GM21381 (cell line): ENCODE measurements around the gene SUN1.
"Not testable (repeated sequence)": the region's sequence is repeated elsewhere in the genome, so short reads cannot be mapped to it uniquely, and the experiment has no call there.

Experiments
- ATAC-seq: cut with Tn5 transposase; IDR thresholded peaks from one replicate; pipeline ENCODE4 v1.9.1; 2021; ENCODE audit warnings: mild to moderate bottlenecking, moderate library complexity; ENCODE audit not compliant: unreplicated experiment

The SUN1 gene

DNA sequence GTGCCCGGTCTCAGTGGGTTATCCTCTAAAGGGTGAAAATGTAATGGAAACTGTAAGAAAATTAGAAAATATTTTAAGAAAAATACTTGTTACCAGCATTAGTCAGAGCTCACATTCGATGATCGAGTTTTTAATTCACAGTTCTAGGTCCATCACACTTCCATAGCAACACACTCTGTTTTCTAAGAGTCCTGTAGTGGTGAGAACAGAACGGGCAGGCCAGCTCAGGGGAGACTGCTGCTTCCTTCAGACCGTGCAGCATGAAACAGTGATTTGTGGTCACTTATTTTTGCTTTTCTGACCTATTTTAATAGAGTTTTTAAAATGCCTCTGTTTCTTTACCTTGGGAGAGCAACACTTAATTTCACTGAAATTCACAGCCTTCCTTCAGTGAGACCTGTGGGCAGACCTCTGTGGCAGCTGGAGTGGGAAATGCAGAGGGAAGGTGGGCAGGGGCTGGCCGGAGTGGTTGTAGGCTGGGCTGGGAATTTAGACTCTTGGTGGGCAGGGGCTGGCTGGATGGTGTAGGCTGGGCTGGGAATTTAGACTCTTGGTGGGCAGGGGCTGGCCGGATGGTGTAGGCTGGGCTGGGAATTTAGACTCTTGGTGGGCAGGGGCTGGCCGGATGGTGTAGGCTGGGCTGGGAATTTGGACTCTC, 1.5 kb downstream of the SUN1 start:
- ATAC-seq, result no peak

DNA sequence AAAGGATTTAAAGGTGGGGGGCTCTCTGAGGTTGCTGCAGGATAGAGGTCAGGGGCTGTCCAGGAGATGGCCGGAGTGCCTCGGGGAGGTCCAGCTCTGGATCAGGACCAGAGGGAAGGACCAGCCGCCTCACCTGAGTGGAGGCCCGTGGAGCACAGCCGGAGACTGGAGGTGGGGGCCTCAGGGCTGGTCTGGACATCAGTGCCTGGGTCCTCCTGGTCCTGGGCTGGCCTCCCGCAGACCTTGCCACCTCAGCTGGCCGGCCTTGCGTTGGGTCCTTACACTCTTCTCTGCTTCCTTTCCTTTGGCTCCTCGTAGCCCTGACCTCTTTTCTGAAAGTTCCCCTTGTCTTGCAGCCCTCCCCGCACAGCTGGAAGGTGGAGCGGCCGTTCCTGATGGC, 2.0 kb downstream of the SUN1 start:
- ATAC-seq, result no peak

DNA sequence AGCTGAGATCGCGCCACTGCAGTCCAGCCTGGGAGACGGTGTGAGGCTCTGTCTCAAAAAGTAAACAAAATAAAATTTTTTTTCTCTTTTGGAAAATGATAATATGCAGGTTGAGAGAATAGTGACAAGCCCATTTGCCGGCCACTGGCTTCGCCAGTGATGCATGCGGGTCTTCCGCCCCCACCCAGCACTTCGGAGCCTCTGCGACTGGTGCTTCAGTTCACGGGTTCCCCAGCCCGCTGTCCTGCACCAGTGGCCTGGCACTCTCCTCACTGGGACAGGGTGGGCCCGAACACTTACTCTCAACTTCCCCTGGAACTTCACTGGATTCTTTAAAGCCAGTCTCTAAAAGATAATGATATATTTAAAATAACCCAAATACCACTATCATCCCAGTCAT, 2.7 kb downstream of the SUN1 start:
- ATAC-seq, result no peak

DNA sequence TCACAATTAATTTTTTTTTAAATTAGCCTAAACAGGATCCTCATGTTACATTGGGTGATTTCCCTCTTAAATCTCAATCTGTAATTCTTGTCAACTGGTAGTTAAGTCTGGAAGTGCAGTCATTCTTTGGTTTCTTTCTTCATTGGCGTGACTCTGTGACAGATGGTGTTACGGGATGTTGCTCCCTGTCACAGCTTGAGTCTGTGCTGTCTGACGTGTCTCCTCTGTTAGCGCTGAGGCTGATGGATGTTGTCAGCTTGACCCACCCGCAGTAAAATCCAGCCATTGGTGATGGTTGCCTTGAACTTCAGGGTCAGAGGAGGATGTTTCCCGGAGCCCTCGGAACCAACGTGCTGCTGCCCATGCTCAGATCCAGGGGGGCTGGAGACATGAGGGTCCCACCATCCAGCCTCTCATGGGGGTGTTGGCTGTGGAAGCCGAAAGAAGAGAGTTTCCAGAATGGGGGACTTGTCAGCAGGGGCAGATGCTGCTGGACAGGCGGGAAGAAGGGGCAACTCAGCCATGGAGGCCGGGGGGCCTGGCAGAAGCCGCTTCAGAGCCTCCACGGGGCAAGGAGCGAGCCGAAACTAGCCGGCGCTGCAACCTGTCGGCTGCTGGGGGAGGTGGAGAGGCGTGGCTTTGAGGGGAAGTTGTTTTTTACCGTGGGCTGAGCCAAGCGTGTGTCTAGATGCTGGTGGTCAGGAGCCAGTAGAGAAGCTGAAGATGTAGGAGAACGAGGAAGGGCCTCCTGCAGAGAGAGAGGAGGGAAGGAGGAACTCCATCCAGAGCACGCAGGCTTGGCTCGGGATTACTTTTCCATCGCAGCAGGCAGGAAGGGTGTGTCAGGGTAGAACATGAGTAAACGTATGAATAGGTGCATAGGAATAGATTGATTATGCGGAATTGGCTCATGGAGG, 3.5 kb downstream of the SUN1 start:
- ATAC-seq, result no peak

DNA sequence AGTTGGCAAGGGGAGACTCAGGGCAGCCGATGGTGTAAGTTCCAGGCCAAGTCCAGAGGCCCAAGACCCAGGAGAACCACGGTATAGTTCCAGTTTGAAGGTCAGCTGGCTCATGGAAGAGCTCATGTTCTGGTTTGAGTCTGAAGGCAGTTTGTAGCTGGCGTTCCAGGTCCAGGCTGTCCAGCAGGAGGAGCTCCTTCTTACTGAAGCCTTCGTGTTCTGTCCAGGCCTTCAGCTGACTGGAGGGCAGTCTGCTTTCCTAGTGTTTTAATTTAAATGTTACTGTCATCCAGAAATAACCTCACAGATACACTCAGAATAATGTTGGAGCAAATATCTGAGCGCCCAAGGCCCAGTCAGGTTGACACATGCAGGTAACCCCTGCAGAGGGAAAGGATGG, 4.2 kb downstream of the SUN1 start:
- no peak for ATAC-seq

DNA sequence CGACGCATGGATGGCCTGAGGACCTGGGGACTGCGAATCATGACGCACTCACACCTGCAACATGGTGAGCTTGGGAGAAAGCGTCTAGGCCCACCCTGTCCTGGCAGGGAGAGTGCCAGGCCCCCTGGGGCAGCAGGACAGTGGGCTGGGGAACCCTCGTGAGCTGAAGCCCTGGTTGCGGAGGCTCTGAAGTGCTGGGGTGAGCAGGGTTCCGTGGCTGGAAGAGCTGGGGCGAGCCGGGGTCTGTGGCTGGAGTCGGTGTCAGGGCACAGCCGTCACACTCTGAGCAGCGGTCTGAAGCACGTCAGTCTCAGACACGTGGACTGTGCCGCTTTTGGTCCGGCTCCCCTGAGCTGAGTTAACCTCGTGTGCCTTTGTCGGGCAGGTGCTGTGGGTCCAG, 4.7 kb downstream of the SUN1 start:
- ATAC-seq, result no peak

DNA sequence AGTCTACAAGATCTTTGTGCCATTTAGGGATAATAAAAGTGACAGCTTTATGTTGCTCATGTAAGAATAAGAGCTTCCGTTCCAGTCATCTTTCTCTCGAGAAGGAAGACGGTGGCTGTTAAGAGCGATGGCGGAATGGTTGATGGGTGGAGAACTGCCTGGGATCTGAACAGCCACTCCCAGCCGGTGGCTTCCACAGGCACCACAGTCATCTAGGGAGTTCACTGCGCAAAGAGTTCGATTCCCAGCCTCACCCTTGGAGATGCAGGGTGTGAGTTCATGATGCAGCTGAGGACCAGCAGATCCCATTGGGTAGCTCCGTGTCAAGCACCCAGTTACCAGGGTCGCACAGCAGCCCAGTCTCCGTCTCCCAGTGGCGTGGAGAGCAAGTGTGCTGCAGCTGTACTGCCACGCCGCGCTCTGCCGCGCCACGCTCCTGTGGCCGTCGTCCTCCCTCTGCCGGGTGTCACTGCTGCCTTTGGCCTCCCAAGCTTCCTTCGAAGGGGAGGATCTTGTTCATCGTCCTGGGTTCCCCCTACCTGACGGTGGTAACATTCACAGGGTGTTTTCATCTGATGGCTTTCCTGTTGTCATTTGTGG, 7.8 kb downstream of the SUN1 start:
- no peak for ATAC-seq

DNA sequence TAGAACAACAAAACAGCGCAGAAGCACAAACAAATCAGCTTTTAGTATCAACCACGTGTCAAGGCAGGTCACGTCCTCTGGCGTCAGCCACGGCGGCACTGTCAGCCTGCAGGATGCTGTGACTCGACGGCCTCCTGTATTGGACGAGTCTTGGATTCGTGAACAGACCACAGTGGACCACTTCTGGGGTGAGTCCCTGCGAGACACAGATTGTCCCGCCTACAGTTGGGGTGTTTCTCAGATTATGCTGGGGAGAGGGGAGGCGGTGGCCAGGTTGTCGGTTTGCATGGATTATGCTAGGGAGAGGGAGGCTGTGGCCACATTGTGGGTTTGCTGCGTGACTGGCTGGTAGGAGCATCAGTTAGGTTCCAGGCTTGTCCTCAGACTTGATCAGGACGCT, 9.7 kb downstream of the SUN1 start:
- no peak for ATAC-seq

DNA sequence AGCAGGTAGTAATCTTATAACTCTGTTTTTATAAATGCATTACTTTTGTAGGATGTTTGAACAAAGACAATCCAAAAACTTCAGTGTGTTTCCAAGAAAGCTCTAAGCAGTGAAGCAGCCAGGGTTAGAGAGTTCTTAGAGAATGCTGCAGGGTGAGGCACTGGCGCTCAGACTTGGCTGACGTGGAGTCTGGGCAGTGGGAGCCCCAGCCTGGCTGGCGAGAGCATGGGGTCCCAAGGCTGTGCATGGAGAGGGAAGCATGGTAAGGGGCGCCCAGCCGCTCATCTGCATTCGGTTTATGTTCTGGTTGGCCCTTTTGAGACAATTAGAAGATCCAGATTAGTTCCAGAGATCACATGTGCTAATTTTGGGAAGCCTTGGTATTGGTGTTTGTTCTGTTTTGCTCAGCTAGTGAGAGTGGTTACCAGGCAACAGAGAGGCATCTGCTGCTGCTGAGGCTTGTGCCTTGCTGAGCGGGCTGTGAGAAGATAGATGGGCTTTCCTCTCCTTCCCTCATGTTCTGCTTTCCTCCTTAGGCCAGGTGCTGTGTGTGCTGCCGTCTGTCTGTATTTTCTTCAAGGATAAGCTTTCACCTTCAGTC, 10.3 kb downstream of the SUN1 start:
- ATAC-seq, result no peak

DNA sequence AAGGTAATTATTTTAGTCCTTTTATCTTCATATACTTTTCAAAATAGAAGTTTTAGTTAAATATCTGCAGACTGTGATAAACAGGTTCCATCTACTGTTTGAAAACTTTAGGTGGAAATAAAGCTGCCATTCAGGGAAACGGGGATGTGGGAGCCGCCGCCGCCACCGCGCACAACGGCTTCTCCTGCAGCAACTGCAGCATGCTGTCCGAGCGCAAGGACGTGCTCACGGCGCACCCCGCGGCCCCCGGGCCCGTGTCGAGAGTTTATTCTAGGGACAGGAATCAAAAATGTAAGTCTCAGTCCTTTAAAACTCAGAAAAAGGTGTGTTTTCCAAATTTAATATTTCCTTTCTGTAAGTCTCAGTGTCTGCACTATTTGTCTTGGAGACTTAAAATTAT, 11.0 kb downstream of the SUN1 start:
- no peak for ATAC-seq

DNA sequence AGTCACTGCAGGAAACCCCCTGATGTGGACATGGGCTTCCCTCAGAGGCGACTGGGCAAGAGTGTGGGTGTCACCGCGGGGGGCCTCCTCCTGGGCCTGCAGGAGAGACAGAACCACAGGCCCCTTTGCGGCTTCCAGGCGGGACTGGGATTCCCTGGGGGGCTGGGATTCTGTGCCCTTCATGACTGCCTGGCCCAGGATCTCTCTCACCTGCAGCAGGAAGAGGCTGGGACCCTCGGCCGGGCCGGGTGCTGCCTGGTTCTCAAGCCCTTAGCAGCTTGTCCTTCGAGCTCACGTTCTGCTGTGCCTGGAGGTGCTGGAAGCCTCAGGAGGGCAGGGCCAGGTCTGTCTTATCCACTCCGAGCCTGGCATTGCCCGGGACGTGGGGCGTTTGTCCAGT, 11.8 kb downstream of the SUN1 start:
- no peak for ATAC-seq

DNA sequence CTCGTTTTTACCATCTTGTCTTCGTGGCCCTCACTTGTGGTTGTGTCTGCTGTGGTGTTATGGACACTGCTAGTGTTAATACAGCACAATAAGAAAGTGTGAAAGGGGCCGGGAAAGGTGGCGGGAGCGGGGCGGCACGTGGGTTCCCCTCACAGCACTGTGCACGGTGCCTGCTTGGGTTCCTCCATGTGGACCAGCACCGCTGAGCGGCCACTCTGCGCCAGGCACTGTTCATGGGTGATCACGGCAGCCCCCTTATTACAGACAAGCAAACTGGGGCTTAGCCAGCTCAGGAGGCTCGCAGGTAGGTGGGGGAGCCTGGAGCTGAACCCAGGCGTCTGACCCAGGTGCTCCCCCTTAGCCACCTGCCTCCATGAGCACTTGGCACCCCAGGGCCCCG, 12.2 kb downstream of the SUN1 start:
- no peak for ATAC-seq

DNA sequence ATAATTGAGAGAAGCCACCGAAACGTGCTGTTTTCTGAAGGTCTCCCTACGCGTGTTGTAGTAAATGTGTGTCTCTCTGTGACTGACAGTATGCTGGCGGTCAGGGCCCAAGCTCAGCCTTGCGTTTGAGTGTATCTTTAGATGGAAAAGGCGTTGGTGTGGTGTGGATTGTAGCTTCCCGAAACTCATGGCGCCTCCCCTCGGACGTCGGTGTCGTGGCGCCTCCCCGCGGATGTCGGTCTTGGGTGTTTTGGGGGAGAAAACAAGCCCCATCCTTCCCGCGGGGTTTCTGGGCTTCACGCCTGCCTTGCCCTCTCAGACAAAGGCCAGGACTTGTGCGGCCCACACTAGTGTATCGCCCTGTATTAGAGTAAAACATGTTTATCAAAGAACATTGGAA, 12.8 kb downstream of the SUN1 start:
- ATAC-seq, result no peak

DNA sequence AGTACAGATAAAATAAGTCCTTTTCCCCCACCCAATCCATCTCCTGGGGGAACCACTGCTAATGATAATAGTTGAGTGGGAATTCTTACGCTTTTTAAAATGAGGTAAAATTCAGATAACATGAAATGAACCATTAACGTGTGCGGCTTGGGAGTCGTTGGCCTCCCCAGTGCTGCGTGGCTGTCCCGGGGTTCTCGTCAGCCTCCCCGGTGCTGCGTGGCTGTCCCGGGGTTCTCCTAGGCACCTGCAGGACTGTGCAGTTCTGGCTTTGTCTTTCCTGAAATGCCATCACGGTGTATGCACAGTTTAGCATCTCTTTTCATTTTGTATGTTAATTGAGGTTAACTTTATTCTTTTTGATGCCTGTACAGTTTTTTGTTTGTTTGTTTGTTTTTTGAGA, 13.5 kb downstream of the SUN1 start:
- ATAC-seq, result no peak

DNA sequence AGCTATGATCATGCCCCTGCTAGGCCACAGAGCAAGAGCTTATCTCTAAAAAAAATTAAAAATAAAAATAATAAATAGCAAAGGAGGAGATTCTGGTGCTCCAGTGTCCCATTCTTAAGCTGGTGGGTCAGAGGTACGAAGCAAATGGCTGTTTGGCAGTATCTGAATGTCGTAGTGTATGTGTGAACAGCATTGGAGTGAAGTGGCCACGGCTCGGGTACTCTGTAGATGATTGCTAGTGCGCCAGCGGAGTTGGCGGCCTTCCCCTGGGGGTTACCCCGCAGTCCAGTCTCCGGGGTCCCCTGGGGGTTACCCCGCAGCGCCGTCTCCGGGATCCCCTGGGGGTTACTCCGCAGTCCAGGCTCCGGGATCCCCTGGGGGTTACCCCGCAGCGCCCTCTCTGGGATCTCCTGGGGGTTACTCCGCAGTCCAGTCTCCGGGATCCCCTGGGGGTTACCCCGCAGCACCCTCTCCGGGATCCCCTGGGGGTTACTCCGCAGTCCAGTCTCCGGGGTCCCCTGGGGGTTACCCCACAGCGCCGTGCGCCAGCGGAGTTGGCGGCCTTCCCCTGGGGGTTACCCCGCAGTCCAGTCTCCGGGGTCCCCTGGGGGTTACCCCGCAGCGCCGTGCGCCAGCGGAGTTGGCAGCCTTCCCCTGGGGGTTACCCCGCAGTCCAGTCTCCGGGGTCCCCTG, 14.8 kb downstream of the SUN1 start:
- ATAC-seq, result not testable (repeated sequence)

DNA sequence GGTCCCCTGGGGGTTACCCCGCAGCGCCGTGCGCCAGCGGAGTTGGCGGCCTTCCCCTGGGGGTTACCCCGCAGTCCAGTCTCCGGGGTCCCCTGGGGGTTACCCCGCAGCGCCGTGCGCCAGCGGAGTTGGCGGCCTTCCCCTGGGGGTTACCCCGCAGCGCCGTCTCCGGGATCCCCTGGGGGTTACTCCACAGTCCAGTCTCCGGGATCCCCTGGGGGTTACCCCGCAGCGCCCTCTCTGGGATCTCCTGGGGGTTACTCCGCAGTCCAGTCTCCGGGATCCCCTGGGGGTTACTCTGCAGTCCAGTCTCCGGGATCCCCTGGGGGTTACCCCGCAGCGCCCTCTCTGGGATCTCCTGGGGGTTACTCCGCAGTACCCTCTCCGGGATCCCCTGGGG, 15.5 kb downstream of the SUN1 start:
- ATAC-seq, result not testable (repeated sequence)

DNA sequence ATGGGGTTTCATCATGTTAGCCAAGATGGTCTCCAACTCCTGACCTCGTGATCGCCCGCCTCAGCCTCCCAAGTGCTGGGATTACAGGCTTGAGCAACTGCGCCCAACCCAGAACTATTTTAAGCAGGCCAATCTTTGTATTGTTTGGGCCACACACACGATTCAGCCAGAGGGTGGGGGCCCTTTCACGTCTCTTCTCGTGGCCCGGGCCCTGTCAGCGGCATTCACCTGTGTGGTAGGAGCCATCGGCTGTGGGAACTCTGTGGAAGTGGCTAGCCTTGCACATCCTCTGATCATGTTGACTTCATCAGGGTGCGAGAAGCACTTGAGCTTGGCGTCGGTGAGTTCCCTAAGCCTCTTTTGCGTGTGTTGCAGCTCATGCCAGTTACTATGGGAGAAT, 16.9 kb downstream of the SUN1 start:
- no peak for ATAC-seq

DNA sequence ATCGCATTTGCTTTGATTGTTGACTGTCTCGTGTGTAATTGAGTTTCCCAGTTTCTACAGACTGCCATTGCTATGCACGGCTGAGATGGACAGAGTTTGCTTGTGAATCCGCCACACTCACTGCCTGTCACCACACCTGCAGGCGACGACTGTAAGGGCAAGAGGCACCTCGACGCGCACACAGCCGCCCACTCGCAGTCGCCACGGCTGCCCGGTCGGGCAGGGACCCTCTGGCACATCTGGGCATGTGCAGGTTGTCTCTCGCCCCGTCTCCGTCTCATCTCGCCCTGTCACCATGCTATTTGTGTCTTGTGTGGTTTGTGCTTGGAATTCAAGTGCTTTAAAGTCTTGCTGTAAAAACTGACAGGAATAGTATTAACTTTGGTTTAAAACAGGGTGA, 17.5 kb downstream of the SUN1 start:
- no peak for ATAC-seq

DNA sequence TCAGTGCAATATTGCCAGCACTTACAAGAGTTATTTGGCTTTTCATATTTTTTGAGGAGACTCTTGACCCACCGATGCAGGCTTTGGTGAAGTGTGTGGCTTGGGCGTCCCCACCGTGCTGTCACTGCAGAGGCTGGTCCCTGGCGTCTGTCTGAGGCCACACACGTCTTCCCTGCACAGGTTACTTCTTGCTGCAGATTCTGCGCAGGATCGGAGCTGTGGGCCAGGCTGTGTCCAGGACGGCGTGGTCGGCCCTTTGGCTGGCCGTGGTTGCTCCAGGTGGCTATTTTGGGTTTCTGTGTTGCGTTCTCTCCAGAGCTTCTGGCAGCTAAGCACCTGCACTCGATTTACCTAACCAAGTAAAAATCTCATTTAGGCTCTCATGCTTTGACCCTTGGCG, 18.9 kb downstream of the SUN1 start:
- no peak for ATAC-seq

DNA sequence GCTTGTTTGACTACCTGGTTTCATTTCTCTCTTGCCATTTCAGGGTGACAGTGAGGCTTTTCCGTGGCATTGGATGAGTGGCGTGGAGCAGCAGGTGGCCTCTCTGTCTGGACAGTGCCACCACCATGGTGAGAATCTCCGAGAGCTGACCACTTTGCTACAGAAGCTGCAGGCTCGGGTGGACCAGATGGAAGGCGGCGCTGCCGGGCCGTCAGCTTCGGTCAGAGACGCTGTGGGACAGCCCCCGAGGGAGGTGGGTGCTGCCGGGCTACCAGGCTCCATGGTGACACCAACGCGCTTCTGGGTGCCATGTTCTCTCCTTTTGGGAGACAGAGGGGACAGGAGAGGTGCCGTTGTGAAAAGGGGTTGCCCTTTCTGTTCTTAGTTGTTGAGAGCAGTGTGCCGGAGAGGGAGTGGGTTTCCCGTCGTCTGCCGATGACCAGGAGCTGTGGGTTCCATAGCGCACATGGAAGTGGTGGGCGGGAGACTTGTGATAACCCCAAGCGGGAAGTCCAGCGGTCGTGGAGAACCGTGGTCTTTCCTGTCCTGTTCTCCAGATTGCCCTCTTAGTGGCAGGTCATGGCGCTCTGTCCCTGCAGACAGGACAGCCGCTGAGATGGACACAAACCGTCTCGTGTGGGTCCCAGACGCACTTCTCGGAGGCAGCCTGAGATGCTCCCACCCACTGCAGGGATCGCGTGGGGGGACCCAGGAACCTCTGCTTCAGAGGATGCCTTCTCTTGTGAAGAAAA, 21.3 kb downstream of the SUN1 start:
- no peak for ATAC-seq
